GM12878 (cell line): ENCODE results near the gene ZNF628. TPM values are rescaled to one million over a fixed set of nuclear protein-coding genes. Genes with fewer than 3 reads are reported as not detected.

Experiments
- BHLHE40 ChIP-seq, 2 experiments: fragments of 450-650 bp in 1 of 2; IDR thresholded peaks; 2 replicates each; pipeline ENCODE4 v1.6.1; 2011 to 2017; ENCODE audit warnings: low read depth in 2 of 2, borderline replicate concordance in 1 of 2, improper control_type of control experiment in 1 of 2, low read length in 1 of 2, mild to moderate bottlenecking in 1 of 2
- CEBPZ ChIP-seq: fragments of 150-350 bp; IDR thresholded peaks from 2 replicates; pipeline ENCODE4 v1.6.1; 2016; ENCODE audit warnings: low read depth, low read length
- ESRRA ChIP-seq: IDR thresholded peaks from 2 replicates; pipeline ENCODE4 v1.6.1; 2012; ENCODE audit warnings: mild to moderate bottlenecking, low read length, improper control_type of control experiment
- FOS ChIP-seq: IDR thresholded peaks from 3 replicates; pipeline ENCODE4 v1.6.1; 2011; ENCODE audit warnings: borderline replicate concordance; ENCODE audit not compliant: insufficient read length; ENCODE audit errors: extremely low read depth
- HCFC1 ChIP-seq: fragments of 150-350 bp; IDR thresholded peaks from 2 replicates; pipeline ENCODE4 v1.6.1; 2014; ENCODE audit warnings: low read length
- HDGF ChIP-seq: fragments of 450-650 bp; IDR thresholded peaks from 2 replicates; pipeline ENCODE4 v1.6.1; 2016; ENCODE audit warnings: antibody characterized with exemption
- HSF1 ChIP-seq: fragments of 150-350 bp; IDR thresholded peaks from 2 replicates; pipeline ENCODE4 v1.6.1; 2014; ENCODE audit warnings: mild to moderate bottlenecking, low read depth, low read length
- KLF5 ChIP-seq: fragments of 450-650 bp; IDR thresholded peaks from 2 replicates; pipeline ENCODE4 v1.6.1; 2014; ENCODE audit warnings: mild to moderate bottlenecking; ENCODE audit not compliant: partially characterized antibody
- MYC ChIP-seq: IDR thresholded peaks from 2 replicates; pipeline ENCODE4 v1.6.1; 2011; ENCODE audit warnings: mild to moderate bottlenecking, low read length, moderate library complexity, inconsistent platforms; ENCODE audit not compliant: insufficient read depth, insufficient replicate concordance, insufficient read length, severe bottlenecking
- NBN ChIP-seq: fragments of 450-650 bp; IDR thresholded peaks from 2 replicates; pipeline ENCODE4 v1.6.1; 2016
- NR2F1 ChIP-seq: fragments of 450-650 bp; conservative IDR thresholded peaks from 2 replicates; pipeline ENCODE4 v1.6.1; 2017; ENCODE audit warnings: mild to moderate bottlenecking
- PKNOX1 ChIP-seq: fragments of 450-650 bp; IDR thresholded peaks from 2 replicates; pipeline ENCODE4 v1.6.1; 2016; ENCODE audit warnings: mild to moderate bottlenecking
- SMAD5 ChIP-seq: IDR thresholded peaks from 2 replicates; pipeline ENCODE4 v1.6.1; 2016; ENCODE audit warnings: antibody characterized with exemption, low read depth
- SP1 ChIP-seq: IDR thresholded peaks from one replicate; pipeline ENCODE4 v1.6.1; 2011; ENCODE audit warnings: low read depth, low read length
- SUZ12 ChIP-seq: fragments of 200-600 bp; sonication (generic); IDR thresholded peaks from one replicate; pipeline ENCODE4 v1.6.1; 2018; ENCODE audit warnings: antibody characterized with exemption, mild to moderate bottlenecking; ENCODE audit not compliant: unreplicated experiment
- USF1 ChIP-seq: IDR thresholded peaks from 2 replicates; pipeline ENCODE4 v1.6.1; 2011; ENCODE audit warnings: borderline replicate concordance, low read depth, mild to moderate bottlenecking, moderate library complexity, mixed read lengths, low read length; ENCODE audit not compliant: insufficient read depth; ENCODE audit errors: extremely low read length
- YY1 ChIP-seq: IDR thresholded peaks from 2 replicates; pipeline ENCODE4 v1.6.1; 2011; ENCODE audit warnings: low read depth, mild to moderate bottlenecking, low read length
- ZBTB4 ChIP-seq: fragments of 450-650 bp; formaldehyde crosslinking; IDR thresholded peaks from 2 replicates; pipeline ENCODE4 v1.4.0; 2022; ENCODE audit warnings: mild to moderate bottlenecking, moderate library complexity
- ZNF207 ChIP-seq: fragments of 450-650 bp; IDR thresholded peaks from 2 replicates; pipeline ENCODE4 v1.6.1; 2014; ENCODE audit warnings: antibody characterized with exemption, mild to moderate bottlenecking, borderline replicate concordance
- ZNF217 ChIP-seq: fragments of 450-650 bp; IDR thresholded peaks from 2 replicates; pipeline ENCODE4 v1.6.1; 2017; ENCODE audit warnings: antibody characterized with exemption, mild to moderate bottlenecking
- polyA plus RNA-seq, 11 experiments: library from polyadenylated mRNA; depleted of rRNA in 4 of 11; unstranded in 6 of 11; stranded (reverse) in 5 of 11; fragments of >200 nt; fragmentation: Nextera tagmentation in 4 of 11; fragmentation: Illumina TruSeq in 1 of 11; extraction: Ambion mirVana in 4 of 11; extraction: Trizol in 1 of 11; gene quantifications; 1 replicate in 1 of 11; 2 replicates in 10 of 11; pipeline versions ENCODE4 v1.2.1 to v1.2.3, GENCODE V29; 2011 to 2016; ENCODE audit warnings: inconsistent platforms in 2 of 11, missing spikeins in 2 of 11, low read depth in 1 of 11
- total RNA-seq, 4 experiments: library from RNA; depleted of rRNA in 3 of 4; stranded (reverse); fragments of >200 nt in 3 of 4; fragmentation: Illumina TruSeq in 1 of 4; extraction: Trizol in 1 of 4; gene quantifications; 2 replicates each; pipeline versions ENCODE4 v1.2.1 to v1.2.3, GENCODE V29; 2013 to 2021

The ZNF628 gene
- total and polyA plus RNA-seq, 10 of the 15 experiments (the other 5 are each of a cell fraction or from before 2014, with no cell fraction given), result 0.04 to 11.3 (median 1.6) TPM; not detected in 1

- TF ChIP-seq USF1 (peak; percentile 86), SUZ12 (no peak), CEBPZ (peak; percentile 92), HCFC1 (no peak; the same call in 1 of the 2 replicates), ZBTB4 (CRISPR knock-in tag) (no peak), NR2F1 (peak; percentile 59), FOS (peak; percentile 86), YY1 (peak; percentile 34; the same call in 1 of the 2 replicates), KLF5 (peak; percentile 62), SMAD5 (peak; percentile 36; the same call in 1 of the 2 replicates), NBN (peak; percentile 57; the same call in 1 of the 2 replicates), MYC (peak; percentile 80), HDGF (peak; percentile 99), BHLHE40 (IDR thresholded peaks at IDR 0.05; ENCODE audit: borderline replicate concordance in 1 of 2, low read depth in 2 of 2, low read length in 1 of 2) (peak; percentile 22 to 58; a peak in 2 of 4 replicates), ZNF207 (peak; percentile 78; the same call in 1 of the 2 replicates), ZNF217 (peak; percentile 83), SP1 (peak; percentile 99), ESRRA (peak; percentile 98), PKNOX1 (peak; percentile 100), HSF1 (no peak)
These were observed 15.0 kb upstream of the ZNF628 start, which contains the start of gene ISOC2 (continued) for GRCh38 chr19:55461259-55461973.
